SH-SY5Y (cell line): ENCODE results near the gene C9orf78.

ENCODE experiments used
- GATA2 ChIP-seq: IDR thresholded peaks from 2 replicates; pipeline ENCODE4 v1.6.1; 2011; ENCODE audit warnings: mild to moderate bottlenecking, low read depth, low read length
- GATA3 ChIP-seq: IDR thresholded peaks from 2 replicates; pipeline ENCODE4 v1.6.1; 2011; ENCODE audit warnings: low read depth, mild to moderate bottlenecking, low read length, moderate library complexity

- TF ChIP-seq GATA3 = no peak
- TF ChIP-seq GATA2 = no peak
Measured at GRCh38 chr9:129826759-129827158, 8.3 kb downstream of the C9orf78 start.
